DMS 273 (cell line): ENCODE results near the gene RPL39L.
A peak's percentile ranks its signal among the peaks of the same experiment; 100 is the strongest.

Experiments
- DNase-seq: peaks from one replicate; lab custom pipeline; 2025; ENCODE audit not compliant: unreplicated experiment; lab: John Stamatoyannopoulos, UW

Gene RPL39L

DNA sequence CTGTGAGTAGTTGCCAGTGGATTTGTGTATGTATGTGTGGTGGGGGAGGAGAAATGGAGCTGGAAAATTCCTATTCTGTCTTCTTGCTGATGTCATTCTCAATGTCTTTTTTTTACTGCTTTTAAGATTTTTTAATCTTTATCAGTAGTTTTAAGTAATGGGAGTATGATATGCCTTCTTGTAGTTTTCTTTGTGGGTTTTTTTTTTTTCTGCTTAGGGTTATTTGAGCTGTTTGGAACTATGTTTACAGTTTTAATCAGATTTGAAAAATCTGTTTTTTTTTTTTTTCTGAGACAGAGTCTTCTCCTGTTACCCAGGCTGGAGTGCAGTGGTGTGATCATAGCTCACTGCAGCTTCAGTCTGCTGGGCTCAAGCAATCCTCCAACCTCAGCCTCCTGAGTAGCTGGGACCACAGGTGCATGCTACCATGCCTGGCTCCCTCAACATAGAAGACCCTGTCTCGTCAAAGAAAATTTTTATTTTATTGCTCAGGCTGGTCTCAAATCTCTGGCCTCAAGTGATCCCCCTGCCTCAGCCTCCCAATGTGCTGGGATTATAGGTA lies 37.1 kb downstream of the RPL39L start:
- DNase-seq = no peak

- peak; percentile 90 for DNase-seq
Measured at GRCh38 chr3:187101184-187102072, 37.9 kb downstream of the RPL39L start.

DNA sequence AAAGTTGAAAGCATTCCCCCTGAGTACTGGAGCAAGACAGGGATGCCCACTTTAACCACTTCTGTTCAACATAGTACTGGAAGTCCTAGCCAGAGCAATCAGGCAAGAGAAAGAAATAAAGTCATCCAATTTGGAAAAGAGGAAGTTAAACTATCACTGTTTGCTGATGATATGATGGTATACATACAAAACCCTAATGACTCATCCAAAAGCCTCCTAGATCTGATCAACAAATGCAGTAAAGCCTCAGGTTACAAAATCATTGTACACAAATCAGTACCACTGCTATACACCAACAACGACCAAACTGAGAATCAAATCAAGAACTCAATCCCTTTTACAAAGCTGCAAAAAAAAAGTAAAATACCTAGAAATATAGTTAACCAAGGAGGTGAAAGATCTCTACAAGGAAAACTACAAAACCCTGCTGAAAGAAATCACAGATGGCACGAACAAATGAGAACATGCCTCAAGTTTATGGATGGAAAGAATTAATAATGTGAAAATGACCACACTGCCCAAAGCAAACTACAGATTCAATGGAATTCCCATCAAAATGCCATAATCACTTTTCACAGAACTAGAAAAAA lies 40.3 kb downstream of the RPL39L start:
- no peak for DNase-seq

DNA sequence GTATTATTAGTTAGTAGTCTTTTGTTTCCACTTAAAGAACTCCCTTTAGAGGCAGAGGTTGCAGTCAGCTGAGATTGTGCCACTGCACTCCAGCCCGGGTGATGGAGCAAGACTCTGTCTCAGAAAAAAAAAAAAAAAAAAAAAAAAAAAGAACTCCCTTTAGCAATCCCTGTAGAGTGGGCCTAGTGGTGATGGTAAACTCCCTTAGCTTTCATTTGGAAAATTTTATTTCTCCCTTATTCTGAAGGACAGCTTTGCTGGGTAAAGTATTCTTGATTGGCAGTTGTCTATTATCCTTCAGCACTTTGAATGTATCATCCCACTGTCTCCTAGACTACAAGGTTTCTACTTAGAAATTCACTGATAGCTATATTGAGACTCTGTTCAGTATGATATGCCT lies 46.0 kb downstream of the RPL39L start:
- no peak for DNase-seq

GRCh38 chr3:187088701-187089100 lies 50.6 kb downstream of the RPL39L start:
- DNase-seq = peak; percentile 34

- no peak for DNase-seq
Measured at GRCh38 chr3:187086831-187087230, 52.5 kb downstream of the RPL39L start.

- no peak for DNase-seq
Measured at GRCh38 chr3:187085933-187086332, 53.4 kb downstream of the RPL39L start.

DNA sequence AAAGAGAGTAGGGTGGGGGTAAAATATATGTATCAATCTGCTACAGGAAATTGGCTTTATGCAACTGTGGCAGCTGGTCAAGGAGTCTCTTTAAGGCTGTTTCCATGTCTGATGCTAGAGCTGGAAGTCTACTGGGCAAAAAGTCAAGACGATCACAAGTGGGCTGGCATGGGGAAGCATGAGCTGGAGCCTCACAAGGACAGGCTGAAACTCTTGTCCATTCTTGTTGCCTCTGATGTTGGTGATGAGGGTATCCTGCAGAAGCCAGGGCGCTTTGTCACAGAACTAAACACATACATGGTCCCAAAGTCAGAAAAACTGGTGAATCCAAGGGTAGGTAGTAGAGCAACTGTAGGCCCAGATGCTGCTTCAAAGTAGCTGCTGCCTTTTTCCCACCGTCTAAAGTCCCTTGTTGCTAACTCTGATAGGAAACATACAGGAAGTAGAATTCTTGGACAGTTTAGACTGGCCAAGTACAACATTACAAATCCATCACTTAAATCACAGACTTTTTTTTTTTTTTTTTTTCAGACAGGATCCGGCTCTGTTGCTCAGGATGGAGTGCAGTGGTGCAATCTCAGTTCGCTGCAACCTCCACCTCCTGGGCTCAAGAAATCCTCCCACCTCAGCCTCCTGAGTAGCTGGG lies 54.2 kb downstream of the RPL39L start:
- DNase-seq = no peak

DNA sequence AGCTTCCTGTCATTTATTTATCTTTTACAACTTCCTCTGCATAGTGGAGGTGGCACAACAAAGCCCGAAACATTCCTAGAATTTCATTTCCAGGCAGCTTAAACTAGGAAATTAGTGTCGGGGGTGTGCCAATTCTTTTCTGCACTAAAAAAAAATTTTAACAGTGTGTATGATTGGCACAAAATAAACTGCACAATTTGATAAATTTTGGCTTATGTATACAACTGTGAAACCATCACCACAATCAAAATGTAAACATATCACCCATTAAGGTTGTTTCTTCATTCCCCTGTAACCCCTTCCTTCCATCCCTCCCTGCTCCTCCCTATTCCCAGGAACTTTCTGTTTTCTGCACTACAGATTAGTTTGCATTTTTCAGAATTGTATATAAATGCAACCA lies 54.7 kb downstream of the RPL39L start:
- DNase-seq = no peak

- DNase-seq = no peak
Measured at GRCh38 chr3:187084126-187084525, 55.2 kb downstream of the RPL39L start.

- DNase-seq = no peak
Measured at GRCh38 chr3:187082758-187083375, 56.4 kb downstream of the RPL39L start.

GRCh38 chr3:187080799-187081450 lies 58.4 kb downstream of the RPL39L start:
- DNase-seq = no peak

GRCh38 chr3:187079090-187080022 lies 59.9 kb downstream of the RPL39L start:
- DNase-seq = no peak

DNA sequence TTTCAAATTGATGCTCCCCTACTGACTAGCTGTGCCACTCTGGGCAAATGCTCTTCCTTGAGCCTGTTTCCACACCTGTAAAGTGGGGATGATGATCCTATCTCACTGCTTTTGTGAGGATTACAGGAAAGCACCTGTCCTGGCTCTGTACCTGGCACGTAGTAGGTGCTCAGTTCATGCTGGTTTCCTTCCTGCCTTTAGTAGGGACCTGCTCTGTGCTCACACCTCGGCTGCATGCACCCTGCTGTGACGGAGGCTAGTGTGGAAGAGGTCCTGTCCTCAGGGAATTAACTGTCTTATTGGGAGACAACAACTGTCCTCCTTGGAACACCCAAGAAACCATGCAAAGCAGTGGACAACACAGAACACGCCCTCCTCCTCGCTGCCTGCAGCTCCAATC lies 61.8 kb downstream of the RPL39L start:
- no peak for DNase-seq

GRCh38 chr3:187077085-187077484 lies 62.2 kb downstream of the RPL39L start:
- DNase-seq = no peak

DNA sequence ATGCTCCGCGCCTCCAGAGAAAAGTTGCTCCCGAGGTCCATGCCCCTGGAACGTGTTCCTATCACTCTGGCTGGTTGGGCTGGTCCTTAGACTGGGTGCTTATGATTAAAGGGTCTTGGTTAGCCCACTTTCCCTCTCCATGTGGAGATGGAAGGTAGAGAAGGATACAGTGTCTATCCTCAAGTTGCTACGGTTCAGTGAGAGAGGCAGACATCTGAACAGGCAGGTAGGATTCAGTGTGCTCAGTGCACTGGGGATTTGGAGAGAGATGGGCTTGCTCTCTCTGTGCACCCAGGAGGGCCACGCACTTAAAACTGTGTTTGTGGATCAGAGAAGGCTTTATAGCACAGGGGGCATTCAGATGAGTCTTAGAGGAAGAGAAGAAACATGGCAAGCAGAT lies 63.0 kb downstream of the RPL39L start:
- DNase-seq = no peak

GRCh38 chr3:187074846-187075245 lies 64.5 kb downstream of the RPL39L start:
- no peak for DNase-seq

DNA sequence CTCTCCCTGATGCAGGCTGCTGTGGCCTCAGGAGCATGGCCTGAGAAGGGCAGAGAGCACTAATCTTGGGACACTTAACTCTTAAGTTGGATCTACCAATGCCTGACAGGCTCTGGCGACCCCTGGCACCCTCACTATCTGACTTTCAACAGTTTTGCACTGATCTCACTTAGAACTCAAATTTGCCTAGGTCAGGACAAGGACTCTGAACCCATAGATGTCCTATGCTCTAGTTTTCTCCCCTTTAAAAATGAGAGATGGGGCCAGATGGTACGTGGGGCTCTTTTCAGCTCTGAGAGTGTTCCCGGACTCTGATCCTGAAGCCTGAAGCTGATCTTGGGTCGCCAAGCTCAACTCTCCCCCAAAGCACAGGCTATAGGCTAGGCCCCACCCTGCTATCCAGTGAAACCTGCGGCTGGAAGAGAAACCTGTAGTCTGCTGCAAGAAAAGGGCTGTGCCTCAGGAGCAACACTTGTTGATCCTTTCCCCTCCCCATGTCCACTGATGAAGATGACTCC lies 65.7 kb downstream of the RPL39L start:
- DNase-seq = no peak

- DNase-seq = peak; percentile 27
Measured at GRCh38 chr3:187072511-187072910, 66.8 kb downstream of the RPL39L start.
